Activated naive CD4-positive, alpha-beta T cell treated with anti-CD3 and anti-CD28 coated beads, Interleukin-2, amount 50 U/mL, for 72 hours (primary cell): ENCODE results near the gene ACTL7A. TPM values are rescaled to one million over a fixed set of nuclear protein-coding genes. Genes with fewer than 3 reads are reported as not detected.

Experiments used
- ATAC-seq, 2 donors: fragments of 150-1000 bp; cut with Tn5 transposase; 2 replicates each; pipeline ENCODE4 v1.10.0; 2021; ENCODE audit warnings: mild to moderate bottlenecking in 2 of 2, moderate library complexity in 2 of 2
- DNase-seq, 2 donors: peaks; one replicate each; pipeline ENCODE4 v3.0.0; 2021 to 2022; ENCODE audit warnings: low spot score in 2 of 2
- H3K27ac Mint-ChIP-seq, 2 donors: one replicate each; pipeline ENCODE4 v1.8.0; 2022; ENCODE audit warnings: mild to moderate bottlenecking in 2 of 2, mixed read lengths in 2 of 2
- H3K36me3 Mint-ChIP-seq, 2 donors: one replicate each; pipeline ENCODE4 v1.8.0; 2022; ENCODE audit warnings: mixed read lengths in 2 of 2
- H3K9me3 Mint-ChIP-seq, 2 donors: one replicate each; pipeline ENCODE4 v1.8.0; 2022; ENCODE audit warnings: mixed read lengths in 2 of 2
- total RNA-seq, 2 donors: library from RNA; stranded (reverse); gene quantifications; one replicate each; pipeline ENCODE4 v1.2.3, GENCODE V29; 2022

The ACTL7A gene
- total RNA-seq, 2 donors from 2014 or later: not detected

- H3K9me3 Mint-ChIP-seq: peaks cover 0 to 8% of the 10 kb centered on the region in 2 donors
- ATAC-seq (no peak), DNase-seq (no peak)
- no peaks in the 10 kb centered on the region for H3K36me3 Mint-ChIP-seq
- peak overlapping the region in 1 of 2 donors; percentile 67 for H3K27ac Mint-ChIP-seq
These were observed 1.3 kb upstream of the ACTL7A start for GRCh38 chr9:108860764-108861163.

GRCh38 chr9:108861464-108861863 is 602 bp upstream of the ACTL7A start:
- Mint-ChIP-seq H3K9me3 (peaks cover 0 to 6% of the 10 kb centered on the region in 2 donors), H3K27ac (no peak overlapping the region), H3K36me3 (no peaks in the 10 kb centered on the region)
- DNase-seq (no peak), ATAC-seq (no peak)

- peaks cover 0 to 4% of the 10 kb centered on the region in 2 donors for H3K9me3 Mint-ChIP-seq
- ATAC-seq (no peak), DNase-seq (no peak)
- no peak overlapping the region for H3K27ac Mint-ChIP-seq
- peaks cover 8 to 12% of the 10 kb centered on the region in 2 donors for H3K36me3 Mint-ChIP-seq
These were observed 1.8 kb downstream of the ACTL7A start for GRCh38 chr9:108863891-108864290.

- Mint-ChIP-seq H3K27ac (peak overlapping the region in 1 of 2 donors; percentile 55), H3K9me3 (peaks cover 0 to 4% of the 10 kb centered on the region in 2 donors), H3K36me3 (peaks cover 8 to 17% of the 10 kb centered on the region in 2 donors)
- DNase-seq (no peak), ATAC-seq (no peak)
These were observed 2.4 kb downstream of the ACTL7A start for GRCh38 chr9:108864446-108864845.

GRCh38 chr9:108865037-108865436 is 3.0 kb downstream of the ACTL7A start:
- Mint-ChIP-seq H3K36me3 (peaks cover 8 to 20% of the 10 kb centered on the region in 2 donors), H3K9me3 (peaks cover 0 to 4% of the 10 kb centered on the region in 2 donors), H3K27ac (no peak overlapping the region)
- ATAC-seq (no peak), DNase-seq (no peak)

GRCh38 chr9:108866001-108866420 is 3.9 kb downstream of the ACTL7A start:
- Mint-ChIP-seq H3K36me3 (peaks cover 14 to 27% of the 10 kb centered on the region in 2 donors), H3K9me3 (peaks cover 0 to 4% of the 10 kb centered on the region in 2 donors), H3K27ac (no peak overlapping the region)
- ATAC-seq: no peak
- DNase-seq: no peak

GRCh38 chr9:108867116-108867515 is 5.0 kb downstream of the ACTL7A start:
- Mint-ChIP-seq H3K27ac (no peak overlapping the region), H3K36me3 (peaks cover 25 to 38% of the 10 kb centered on the region in 2 donors)
- no peak for ATAC-seq

GRCh38 chr9:108867829-108868228 is 5.8 kb downstream of the ACTL7A start:
- no peak for ATAC-seq
- no peak for DNase-seq
- Mint-ChIP-seq H3K27ac (no peak overlapping the region), H3K36me3 (peaks cover 25 to 41% of the 10 kb centered on the region in 2 donors), H3K9me3 (no peaks in the 10 kb centered on the region)

More at GRCh38 chr9:108867116-108867515, 5.0 kb downstream of the ACTL7A start:
- no peaks in the 10 kb centered on the region for H3K9me3 Mint-ChIP-seq
- no peak for DNase-seq

GRCh38 chr9:108869092-108869725 is 7.1 kb downstream of the ACTL7A start:
- Mint-ChIP-seq H3K9me3 (no peaks in the 10 kb centered on the region), H3K27ac (no peak overlapping the region), H3K36me3 (peaks cover 26 to 53% of the 10 kb centered on the region in 2 donors)

GRCh38 chr9:108874058-108874788 is 12.2 kb downstream of the ACTL7A start:
- Mint-ChIP-seq H3K9me3 (no peaks in the 10 kb centered on the region), H3K27ac (no peak overlapping the region)
- peak in 1 of 2 donors; percentile 51 for ATAC-seq

More at GRCh38 chr9:108869092-108869725, 7.1 kb downstream of the ACTL7A start:
- ATAC-seq (no peak), DNase-seq (no peak)

GRCh38 chr9:108876425-108876824 is 14.4 kb downstream of the ACTL7A start:
- ATAC-seq (no peak), DNase-seq (no peak)
- H3K36me3 Mint-ChIP-seq: peaks cover 10 to 46% of the 10 kb centered on the region in 2 donors
- no peaks in the 10 kb centered on the region for H3K9me3 Mint-ChIP-seq
- H3K27ac Mint-ChIP-seq: peak overlapping the region in 1 of 2 donors; percentile 56

More at GRCh38 chr9:108874058-108874788, 12.2 kb downstream of the ACTL7A start:
- DNase-seq: no peak
- H3K36me3 Mint-ChIP-seq: peaks cover 21 to 62% of the 10 kb centered on the region in 2 donors

GRCh38 chr9:108877524-108877923 is 15.5 kb downstream of the ACTL7A start:
- H3K9me3 Mint-ChIP-seq: no peaks in the 10 kb centered on the region
- no peak for ATAC-seq
- peaks cover 4 to 36% of the 10 kb centered on the region in 2 donors for H3K36me3 Mint-ChIP-seq
- DNase-seq: no peak
- H3K27ac Mint-ChIP-seq: peak overlapping the region in 1 of 2 donors; percentile 80

GRCh38 chr9:108880738-108881316 is 18.8 kb downstream of the ACTL7A start:
- Mint-ChIP-seq H3K27ac (no peak overlapping the region), H3K36me3 (peaks cover under 1 to 19% of the 10 kb centered on the region in 2 donors), H3K9me3 (no peaks in the 10 kb centered on the region)
- no peak for ATAC-seq
- DNase-seq: no peak

GRCh38 chr9:108882052-108882888 is 20.2 kb downstream of the ACTL7A start:
- no peak for ATAC-seq
- Mint-ChIP-seq H3K9me3 (no peaks in the 10 kb centered on the region), H3K36me3 (peaks cover 6 to 23% of the 10 kb centered on the region in 2 donors), H3K27ac (no peak overlapping the region)
- DNase-seq: no peak

- no peak overlapping the region for H3K27ac Mint-ChIP-seq
- H3K9me3 Mint-ChIP-seq: no peaks in the 10 kb centered on the region
- no peak for ATAC-seq
- peaks cover 6 to 24% of the 10 kb centered on the region in 2 donors for H3K36me3 Mint-ChIP-seq
- no peak for DNase-seq
These were observed 21.0 kb downstream of the ACTL7A start for GRCh38 chr9:108883085-108883484.

GRCh38 chr9:108884701-108885100 is 22.6 kb downstream of the ACTL7A start:
- no peaks in the 10 kb centered on the region for H3K9me3 Mint-ChIP-seq
- H3K27ac Mint-ChIP-seq: peak overlapping the region; percentile 65 to 84
- ATAC-seq (no peak), DNase-seq (no peak)
- H3K36me3 Mint-ChIP-seq: peaks cover 6 to 18% of the 10 kb centered on the region in 2 donors
